SK-N-SH (cell line): ENCODE measurements around the gene LRRC8E.

Source experiments
- POLR2AphosphoS5 ChIP-seq: IDR thresholded peaks from 2 replicates; pipeline ENCODE4 v1.6.1; 2012; ENCODE audit warnings: low read depth, low read length
- RCOR1 ChIP-seq: fragments of 150-350 bp; IDR thresholded peaks from 2 replicates; pipeline ENCODE4 v1.6.1; 2017; ENCODE audit warnings: antibody characterized with exemption, low read length

- TF ChIP-seq POLR2AphosphoS5 (no peak), RCOR1 (no peak)
These were observed 38.1 kb upstream of the LRRC8E start for GRCh38 chr19:7850000-7850813.
